Heart left ventricle (tissue), 16 donors: ENCODE data around the gene MEIS2. TPM values are rescaled to one million over a fixed set of nuclear protein-coding genes. Genes with fewer than 3 reads are reported as not detected.

ENCODE experiments used
- ATAC-seq, 4 donors: fragments of 200-7000 bp; cut with Tn5 transposase; one replicate each; pipeline ENCODE4 v1.9.1; 2020 to 2022; ENCODE audit warnings: moderate library complexity in 4 of 4, mild to moderate bottlenecking in 3 of 4, moderate number of reproducible peaks in 1 of 4
- DNase-seq, 5 donors: peaks; one replicate each; pipeline ENCODE4 v3.0.0-alpha.2; 2020
- H3K27ac ChIP-seq, 12 donors: fragments of 200-600 bp; sonication (generic) in 4 of 12; one replicate each; pipeline versions ENCODE4 v1.5.0 to v1.8.0; 2016 to 2022; ENCODE audit warnings: mild to moderate bottlenecking in 2 of 12
- H3K27me3 ChIP-seq, 9 donors: fragments of 200-600 bp; sonication (generic) in 2 of 9; one replicate each; pipeline versions ENCODE4 v1.5.1 to v1.8.0; 2016 to 2022; ENCODE audit warnings: mild to moderate bottlenecking in 3 of 9
- H3K36me3 ChIP-seq, 9 donors: fragments of 200-600 bp; sonication (generic) in 2 of 9; one replicate each; pipeline versions ENCODE4 v1.5.0 to v1.8.0; 2018 to 2022; ENCODE audit warnings: mild to moderate bottlenecking in 2 of 9
- H3K4me1 ChIP-seq, 12 donors: fragments of 200-600 bp; sonication (generic) in 4 of 12; one replicate each; pipeline versions ENCODE4 v1.5.0 to v1.8.0; 2016 to 2022; ENCODE audit warnings: mild to moderate bottlenecking in 3 of 12
- H3K4me3 ChIP-seq, 12 donors: fragments of 200-600 bp; sonication (generic) in 4 of 12; one replicate each; pipeline versions ENCODE4 v1.5.0 to v1.8.0; 2017 to 2022; ENCODE audit warnings: mild to moderate bottlenecking in 9 of 12, moderate library complexity in 4 of 12
- H3K9me3 ChIP-seq, 12 donors: fragments of 200-600 bp; sonication (generic) in 4 of 12; one replicate each; pipeline versions ENCODE4 v1.5.0 to v1.8.0; 2016 to 2022; ENCODE audit warnings: mild to moderate bottlenecking in 1 of 12
- POLR2A ChIP-seq, 2 donors: fragments of 450-650 bp; IDR thresholded peaks; one replicate each; pipeline ENCODE4 v1.6.1; 2017; ENCODE audit warnings: antibody characterized with exemption in 2 of 2, mild to moderate bottlenecking in 2 of 2, moderate library complexity in 2 of 2
- WGBS, 4 donors: extraction: QIAGEN DNeasy Blood & Tissue Kit in 2 of 4; methylation state at CpG; one replicate each; pipeline versions ENCODE4 v1.1.5 to v1.1.7; 2013 to 2018; 5-methylcytosine and 5-hydroxymethylcytosine counted together
- intact Hi-C, 10 donors: fragments of 100-400 bp; cut with DNase I; formaldehyde crosslinking; loops; one replicate each; pipeline versions ENCODE4 v1.11.1 to v1.14.2; 2022
- polyA plus RNA-seq, 2 donors: library from polyadenylated mRNA; stranded (reverse); fragments of 200-250 nt; gene quantifications; one replicate each; pipeline ENCODE4 v1.2.3, GENCODE V29; 2013
- total RNA-seq, 9 donors: library from RNA; depleted of rRNA in 2 of 9; stranded (reverse); fragments of >200 nt in 2 of 9; fragmentation: NEBNext Ultra II Directional in 3 of 9; extraction: Animal tissue kit (Norgen Biotek cat#: 25700) in 3 of 9; gene quantifications; one replicate each; pipeline versions ENCODE4 v1.1.0 to v1.2.4, GENCODE V29; 2016 to 2023
- TF ChIP-seq, protein P1 (sequence below), 12 donors: fragments of 200-600 bp; sonication (generic) in 4 of 12; IDR thresholded peaks; one replicate each; pipeline versions ENCODE4 v1.5.0 to v1.8.0; 2018 to 2022; ENCODE audit warnings: antibody characterized with exemption in 12 of 12, mild to moderate bottlenecking in 5 of 12
- donor health status: ischemic (EF 13 %, LVEDD 7.1; RV severe dilation, severe dysfunction).
- donor health status: healthy with polysubstance abuse.
- donor health status: DM: no; HTN: yes; CAD: no.
- donor health status: DM: no; HTN: no; CAD: no.
- donor health status: ischemic (EF 25% LVEDD 6.9; RV normal size, moderate dysfunction).
- donor health status: ischemic (EF 25% LVEDD 5.7; RV mildly dilated, moderate dysfunction).
- donor health status: healthy.
- donor health status: DM: yes; HTN: yes; CAD: no.
- donor health status: ischemic (EF 35%, LVEDD 5.7; RV mildly dilated, moderate dysfunction).
- donor health status: nonischemic (EF 11% LVEDD 7.7; RV severe dilation, severe dysfunction).
- donor health status: DM: yes; HTN: yes; CAD: no.
- donor health status: PGD.
- donor health status: ischemic (EF 29% LVEDD 5.4; RV normal size, mild dysfunction).
- donor health status: nonischemic (EF 23%, LVEDD 6.1; RV moderate dilation, normal function).

Gene MEIS2
- total and polyA plus RNA-seq, 11 donors: 13.2 to 89.7 (median 49.7) TPM

DNA sequence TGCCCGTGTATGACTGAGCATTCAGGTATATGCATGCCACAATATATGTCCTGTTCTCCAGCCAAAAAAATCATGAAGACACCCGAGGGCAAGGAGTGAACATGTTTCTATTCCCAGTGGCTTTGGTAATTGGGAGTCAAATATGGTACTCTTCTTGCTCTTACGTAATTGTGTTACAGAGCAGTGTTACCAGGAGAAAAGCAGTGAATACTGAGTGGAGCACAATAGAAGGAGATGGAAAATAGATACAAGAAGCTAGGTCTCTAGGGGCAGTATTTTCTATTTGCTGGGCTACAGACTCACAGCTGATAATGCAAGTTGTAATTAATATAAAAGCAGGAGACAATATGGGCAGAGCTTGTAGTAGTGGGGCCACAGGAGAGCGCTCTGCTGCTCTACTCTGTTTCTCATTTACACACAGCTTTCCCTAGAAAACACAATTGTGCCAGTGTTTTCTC lies 13.2 kb downstream of the MEIS2 start:
- Histone ChIP-seq H3K27ac (peak overlapping the region in 4 of 12 donors; percentile 9 to 56 (median 24)), H3K27me3 (no peaks in the 10 kb centered on the region), H3K4me1 (peaks cover 0 to 85% (median 34%) of the 10 kb centered on the region in 12 donors), H3K36me3 (peaks cover 0 to 71% (median 4%) of the 10 kb centered on the region in 9 donors), H3K9me3 (no peaks in the 10 kb centered on the region), H3K4me3 (no peak overlapping the region)
- no peak for DNase-seq
- peak in 1 of 4 donors; percentile 37 for ATAC-seq
- TF ChIP-seq, protein P1, sequence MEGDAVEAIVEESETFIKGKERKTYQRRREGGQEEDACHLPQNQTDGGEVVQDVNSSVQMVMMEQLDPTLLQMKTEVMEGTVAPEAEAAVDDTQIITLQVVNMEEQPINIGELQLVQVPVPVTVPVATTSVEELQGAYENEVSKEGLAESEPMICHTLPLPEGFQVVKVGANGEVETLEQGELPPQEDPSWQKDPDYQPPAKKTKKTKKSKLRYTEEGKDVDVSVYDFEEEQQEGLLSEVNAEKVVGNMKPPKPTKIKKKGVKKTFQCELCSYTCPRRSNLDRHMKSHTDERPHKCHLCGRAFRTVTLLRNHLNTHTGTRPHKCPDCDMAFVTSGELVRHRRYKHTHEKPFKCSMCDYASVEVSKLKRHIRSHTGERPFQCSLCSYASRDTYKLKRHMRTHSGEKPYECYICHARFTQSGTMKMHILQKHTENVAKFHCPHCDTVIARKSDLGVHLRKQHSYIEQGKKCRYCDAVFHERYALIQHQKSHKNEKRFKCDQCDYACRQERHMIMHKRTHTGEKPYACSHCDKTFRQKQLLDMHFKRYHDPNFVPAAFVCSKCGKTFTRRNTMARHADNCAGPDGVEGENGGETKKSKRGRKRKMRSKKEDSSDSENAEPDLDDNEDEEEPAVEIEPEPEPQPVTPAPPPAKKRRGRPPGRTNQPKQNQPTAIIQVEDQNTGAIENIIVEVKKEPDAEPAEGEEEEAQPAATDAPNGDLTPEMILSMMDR (IDR thresholded peaks at IDR 0.05): no peak
- no peak for TF ChIP-seq POLR2A (IDR thresholded peaks at IDR 0.05)
- 61 to 65% (median 63%) methylated on average over 4 of the region's 4 CpGs for WGBS, 4 donors
- intact Hi-C loops: loop anchor here in 1 of 10 donors (5.0 kb wide), 1 partner anchor 85 kb away; no protein-coding TSS in a partner anchor

DNA sequence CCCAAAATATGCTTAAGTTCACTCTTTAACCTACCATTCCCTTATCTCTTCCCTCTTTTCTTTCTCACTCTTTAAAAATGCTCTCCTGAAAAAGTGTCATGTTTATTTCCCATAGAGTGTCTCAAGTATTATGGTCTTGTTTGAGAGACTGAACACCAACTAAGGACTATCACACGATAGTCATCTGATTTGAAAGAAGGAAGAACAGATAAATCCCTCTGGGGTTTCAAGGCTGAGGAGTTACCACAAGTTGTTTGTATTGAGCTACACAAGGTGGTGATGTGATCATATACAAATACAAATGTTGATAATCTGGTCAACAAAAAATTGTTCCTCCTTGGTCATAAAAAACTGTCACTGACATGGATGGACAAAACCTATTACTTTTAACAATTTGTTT lies 13.8 kb downstream of the MEIS2 start:
- H3K36me3 ChIP-seq: peaks cover 0 to 72% (median 6%) of the 10 kb centered on the region in 9 donors
- peak overlapping the region in 9 of 12 donors; percentile 6 to 56 (median 15) for H3K27ac ChIP-seq
- ATAC-seq (no peak), DNase-seq (no peak)
- no peaks in the 10 kb centered on the region for H3K9me3 ChIP-seq
- WGBS, 4 donors: 30 to 49% (median 39%) methylated on average over 1 of the region's 1 CpG
- H3K27me3 ChIP-seq: no peaks in the 10 kb centered on the region
- H3K4me1 ChIP-seq: peaks cover 0 to 83% (median 37%) of the 10 kb centered on the region in 12 donors
- no peak for TF ChIP-seq POLR2A (IDR thresholded peaks at IDR 0.05)
- TF ChIP-seq, protein P1 (IDR thresholded peaks at IDR 0.05): no peak
- H3K4me3 ChIP-seq: peak overlapping the region in 1 of 12 donors; percentile 4
- intact Hi-C loops: loop anchor here in 1 of 10 donors (5.0 kb wide), 1 partner anchor 84 kb away; no protein-coding TSS in a partner anchor

DNA sequence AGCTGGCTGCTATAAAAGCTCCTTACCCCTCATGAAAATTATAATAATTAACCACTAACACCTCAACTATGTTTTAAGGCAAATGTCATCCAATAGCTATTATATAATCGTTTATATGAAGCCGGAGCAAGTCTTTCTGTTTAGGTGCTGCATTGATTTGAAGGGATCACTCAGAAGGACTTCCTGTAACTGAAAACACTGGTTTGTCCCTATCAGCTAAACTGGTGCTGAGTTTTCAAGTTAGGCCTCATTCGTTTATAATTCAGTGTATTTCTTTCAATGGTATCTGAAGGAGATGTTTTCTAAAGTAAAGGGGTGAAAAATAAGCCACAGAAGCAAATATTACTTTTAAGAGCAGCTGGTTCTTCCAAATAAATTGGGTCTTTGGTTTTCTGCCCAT lies 14.2 kb downstream of the MEIS2 start:
- ATAC-seq (no peak), DNase-seq (no peak)
- H3K9me3 ChIP-seq: no peaks in the 10 kb centered on the region
- peaks cover 0 to 79% (median 36%) of the 10 kb centered on the region in 12 donors for H3K4me1 ChIP-seq
- no peaks in the 10 kb centered on the region for H3K27me3 ChIP-seq
- peaks cover 0 to 75% (median 6%) of the 10 kb centered on the region in 9 donors for H3K36me3 ChIP-seq
- peak overlapping the region in 2 of 12 donors; percentile 4 to 6 for H3K4me3 ChIP-seq
- no peak for TF ChIP-seq POLR2A (IDR thresholded peaks at IDR 0.05)
- 19 to 27% (median 24%) methylated on average over 3 of the region's 3 CpGs for WGBS, 4 donors
- intact Hi-C loops: loop anchor here in 1 of 10 donors (5.0 kb wide), 1 partner anchor 84 kb away; no protein-coding TSS in a partner anchor
- peak overlapping the region in 8 of 12 donors; percentile 6 to 56 (median 26) for H3K27ac ChIP-seq

DNA sequence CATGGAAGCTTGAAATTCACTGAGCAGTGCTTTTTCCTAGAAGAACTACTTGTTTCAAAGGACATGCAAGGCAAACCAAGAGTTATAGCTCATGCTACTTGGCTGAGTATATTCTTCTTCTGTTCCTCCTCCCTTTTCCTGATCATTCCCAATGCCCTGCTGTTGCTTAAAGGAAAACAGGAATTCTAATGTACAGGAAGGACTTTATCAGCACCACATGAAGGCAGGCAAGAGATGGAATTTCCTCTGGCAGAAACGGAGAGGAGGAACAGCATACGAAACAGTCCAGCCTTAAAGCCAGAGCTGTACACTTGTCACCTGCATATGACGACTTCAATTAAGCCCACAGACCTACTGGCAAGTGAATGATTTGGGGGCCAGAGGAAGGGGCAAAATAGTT lies 15.7 kb downstream of the MEIS2 start:
- Histone ChIP-seq H3K9me3 (no peaks in the 10 kb centered on the region), H3K36me3 (peaks cover 0 to 64% (median 6%) of the 10 kb centered on the region in 9 donors), H3K27me3 (no peaks in the 10 kb centered on the region), H3K4me3 (no peak overlapping the region), H3K27ac (peak overlapping the region in 6 of 12 donors; percentile 12 to 56 (median 25)), H3K4me1 (peaks cover 0 to 82% (median 36%) of the 10 kb centered on the region in 12 donors)
- intact Hi-C loops: loop anchor here in 1 of 10 donors (5.0 kb wide), 1 partner anchor 82 kb away; no protein-coding TSS in a partner anchor
- DNase-seq: no peak
- WGBS, 4 donors: 11 to 32% (median 24%) methylated on average over 3 of the region's 3 CpGs
- TF ChIP-seq, protein P1 (IDR thresholded peaks at IDR 0.05): no peak
- no peak for TF ChIP-seq POLR2A (IDR thresholded peaks at IDR 0.05)
- peak in 1 of 4 donors; percentile 15 for ATAC-seq
